Stimulated activated naive CD8-positive, alpha-beta T cell treated with anti-CD3 and anti-CD28 coated beads, Interleukin-15, Interleukin-2, amounts not matched to agents 100 U/mL and 50 U/mL, for 24 hours (primary cell): ENCODE measurements around the gene ADAMTSL1.

Experiments used
- ATAC-seq: fragments of 150-1000 bp; cut with Tn5 transposase; one replicate; pipeline ENCODE4 v1.10.0; 2021
- DNase-seq: peaks from one replicate; pipeline ENCODE4 v3.0.0; 2021

ADAMTSL1 gene

DNA sequence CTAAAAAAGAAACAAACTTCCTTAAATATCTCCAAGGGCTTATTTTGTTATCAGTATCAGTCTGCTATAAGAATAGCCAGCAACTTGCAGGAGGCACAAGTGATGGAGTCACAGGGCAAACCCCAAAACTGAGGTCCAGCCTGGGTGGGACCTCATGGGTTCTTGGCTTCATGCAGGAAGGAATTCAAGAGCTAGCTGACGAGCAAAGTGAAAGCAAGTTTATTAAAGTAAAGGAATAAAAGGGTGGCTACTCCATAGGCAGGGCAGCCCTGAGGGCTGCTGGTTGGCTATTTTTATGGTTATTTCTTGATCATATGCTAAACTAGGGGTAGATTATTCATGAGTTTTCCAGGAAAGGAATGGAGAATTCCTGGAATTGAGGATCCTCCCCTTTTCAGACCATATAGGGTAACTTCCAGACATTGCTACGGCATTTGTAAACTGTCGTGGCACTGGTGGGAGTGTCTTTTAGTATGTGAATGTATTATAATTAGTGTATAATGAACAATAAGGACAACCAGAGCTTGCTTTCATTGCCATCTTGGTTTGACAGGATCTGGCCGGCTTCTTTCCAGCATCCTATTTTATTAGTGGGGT lies 231.9 kb downstream of the ADAMTSL1 start:
- DNase-seq: no peak

DNA sequence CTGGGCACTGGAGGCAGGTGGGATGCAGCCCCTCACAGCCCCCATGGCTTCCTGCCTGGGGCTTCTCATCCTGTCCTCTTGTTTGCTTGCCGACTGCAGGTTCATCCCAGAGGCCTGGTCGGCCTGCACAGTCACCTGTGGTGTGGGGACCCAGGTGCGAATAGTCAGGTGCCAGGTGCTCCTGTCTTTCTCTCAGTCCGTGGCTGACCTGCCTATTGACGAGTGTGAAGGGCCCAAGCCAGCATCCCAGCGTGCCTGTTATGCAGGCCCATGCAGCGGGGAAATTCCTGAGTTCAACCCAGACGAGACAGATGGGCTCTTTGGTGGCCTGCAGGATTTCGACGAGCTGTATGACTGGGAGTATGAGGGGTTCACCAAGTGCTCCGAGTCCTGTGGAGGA lies 232.7 kb downstream of the ADAMTSL1 start:
- no peak for DNase-seq
- no peak for ATAC-seq

More for the DNA sequence above, 231.9 kb downstream of the ADAMTSL1 start:
- ATAC-seq: no peak

DNA sequence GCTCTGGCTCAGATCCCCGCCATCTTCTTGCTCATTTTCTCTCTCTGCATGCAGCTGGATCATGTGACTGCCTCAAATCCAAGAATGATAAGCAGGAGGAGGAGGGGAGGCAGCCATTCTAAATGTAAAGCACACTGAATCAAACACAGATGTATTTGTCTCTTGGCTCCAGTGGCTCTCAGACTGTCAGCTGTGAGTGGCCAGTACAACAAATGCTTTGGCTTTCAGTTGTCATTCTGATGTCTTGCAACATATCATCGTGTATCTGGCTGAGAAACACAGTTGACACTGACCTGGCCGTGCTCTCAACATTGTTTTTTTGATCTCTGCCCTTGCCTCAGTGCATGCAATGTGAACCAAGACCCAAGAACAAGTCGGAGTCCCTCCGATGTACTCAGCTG lies 233.1 kb downstream of the ADAMTSL1 start:
- ATAC-seq: no peak
- no peak for DNase-seq

DNA sequence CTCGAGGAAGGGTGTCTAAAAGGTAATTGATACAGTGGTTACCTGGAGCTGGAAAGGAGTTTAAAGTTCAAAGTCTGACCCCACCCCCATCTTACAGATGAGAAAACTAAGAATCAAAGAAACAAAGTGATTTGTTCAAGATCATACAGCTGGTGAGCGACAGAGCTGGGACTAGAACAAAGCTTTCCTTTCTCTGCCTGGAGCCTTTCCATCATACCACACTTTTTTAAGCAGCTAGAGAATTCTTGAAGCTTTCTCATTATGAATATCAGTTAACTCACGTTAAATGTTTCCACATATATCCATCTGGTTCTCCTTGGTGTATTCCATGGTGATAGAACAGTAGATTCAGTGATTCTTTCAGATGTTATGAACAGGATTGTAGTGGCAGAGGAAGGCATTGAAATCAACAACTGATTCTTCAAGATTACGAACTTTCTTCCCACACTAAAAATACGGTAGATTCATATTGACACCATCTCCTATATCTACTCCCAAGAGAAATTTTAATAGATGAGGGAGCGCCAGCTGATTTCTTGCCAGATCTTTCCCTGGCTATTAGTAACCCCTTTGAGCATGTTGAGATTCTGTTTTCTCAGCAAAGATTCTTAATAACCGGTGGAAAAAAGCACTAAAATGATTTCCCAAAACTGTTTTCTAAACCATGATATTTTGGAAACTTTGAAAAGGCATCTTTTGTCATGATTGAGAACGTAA lies 233.7 kb downstream of the ADAMTSL1 start:
- DNase-seq (no peak), ATAC-seq (no peak)

DNA sequence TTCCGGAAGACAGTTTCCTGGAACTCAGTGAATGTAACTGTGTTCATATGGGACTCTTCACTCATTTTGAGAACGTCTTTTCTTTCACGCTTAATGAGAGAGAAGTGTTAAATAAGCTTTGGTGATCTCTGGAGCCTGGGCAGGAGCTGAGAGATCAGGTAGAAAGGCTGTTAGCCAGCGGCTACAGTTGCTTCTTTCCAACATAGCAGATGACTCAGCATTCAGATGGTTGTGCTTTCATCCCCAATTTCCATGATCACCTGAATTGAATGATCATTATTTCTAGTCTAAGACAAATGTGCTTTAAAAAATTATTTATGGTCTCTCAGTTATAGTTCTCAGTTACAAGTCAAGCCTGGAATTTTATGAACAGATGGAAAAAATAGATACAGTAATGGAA lies 234.5 kb downstream of the ADAMTSL1 start:
- DNase-seq: no peak
- ATAC-seq: no peak

DNA sequence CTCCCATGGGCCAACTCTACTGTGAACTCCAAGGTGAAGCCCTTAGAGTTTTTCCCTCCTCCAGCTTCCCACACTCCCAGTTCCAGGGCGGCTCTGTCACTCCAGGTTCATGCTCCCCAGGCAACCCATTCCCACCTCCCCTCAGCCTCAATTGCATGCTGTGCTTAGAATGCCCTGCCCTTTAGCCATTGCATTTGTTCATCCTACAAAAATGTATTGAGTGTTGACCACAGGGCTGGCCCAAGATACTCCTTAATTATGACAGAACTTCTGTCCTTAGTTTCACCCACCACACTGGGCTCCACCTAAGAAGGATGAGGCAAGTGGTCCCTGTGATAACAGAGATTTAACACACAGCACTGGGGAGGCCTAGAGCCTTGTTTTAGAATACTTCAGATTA lies 236.1 kb downstream of the ADAMTSL1 start:
- no peak for ATAC-seq
- DNase-seq: no peak

DNA sequence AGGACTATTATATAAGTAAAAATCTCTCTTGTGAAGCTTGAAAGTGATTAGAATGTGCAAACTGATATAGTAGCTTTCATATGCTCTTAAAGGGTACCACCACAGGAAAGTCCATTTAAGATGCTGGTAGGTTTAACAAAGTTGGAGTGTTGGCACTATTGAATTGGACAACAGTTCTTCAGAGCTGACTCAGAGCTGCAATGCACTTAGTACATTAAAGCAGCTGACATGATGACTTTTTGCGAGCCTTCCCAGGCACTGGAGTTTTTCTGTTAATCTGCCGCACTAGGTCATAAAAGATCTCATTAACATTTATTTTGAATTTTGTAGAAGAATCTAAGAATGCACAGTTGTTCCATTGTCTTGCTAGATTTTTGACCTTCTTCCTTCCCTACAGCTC lies 243.8 kb downstream of the ADAMTSL1 start:
- ATAC-seq (no peak), DNase-seq (no peak)

DNA sequence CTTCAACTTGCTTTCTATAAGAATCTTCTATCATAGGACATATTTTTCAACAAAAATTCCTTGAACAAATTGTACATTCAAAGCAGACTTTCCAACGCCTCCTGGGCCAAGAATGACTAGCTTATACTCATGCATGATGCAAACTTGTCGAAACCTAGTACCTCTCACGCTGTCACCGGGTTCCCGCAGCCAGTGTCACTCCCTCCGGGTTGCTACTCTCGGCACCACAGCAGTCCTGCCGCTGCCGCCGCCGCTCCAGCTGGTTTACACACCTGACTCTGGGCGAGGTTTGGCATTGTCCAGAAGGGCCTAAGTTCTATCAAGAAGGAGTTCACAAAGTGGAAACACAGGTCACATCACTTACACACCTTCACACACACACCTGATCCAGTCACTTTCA lies 244.4 kb downstream of the ADAMTSL1 start:
- no peak for DNase-seq
- ATAC-seq: no peak

DNA sequence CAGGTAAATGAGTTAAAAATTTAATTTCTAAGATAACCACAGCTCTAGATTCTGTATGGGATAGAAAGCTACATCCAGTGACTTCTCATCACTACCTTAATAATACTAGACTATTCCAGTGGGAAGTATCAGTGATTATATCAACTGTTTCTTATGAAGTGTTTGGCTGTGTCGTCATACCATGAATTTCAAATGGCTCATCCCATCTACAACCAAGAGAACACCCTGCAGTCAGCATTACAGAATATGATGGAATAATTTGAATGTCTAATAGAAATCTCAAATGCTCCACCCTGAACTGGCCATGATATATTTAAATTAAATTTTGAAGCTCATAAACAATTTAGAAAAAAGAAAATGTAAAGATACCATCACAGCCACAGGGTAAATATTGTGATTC lies 245.0 kb downstream of the ADAMTSL1 start:
- DNase-seq (no peak), ATAC-seq (no peak)

DNA sequence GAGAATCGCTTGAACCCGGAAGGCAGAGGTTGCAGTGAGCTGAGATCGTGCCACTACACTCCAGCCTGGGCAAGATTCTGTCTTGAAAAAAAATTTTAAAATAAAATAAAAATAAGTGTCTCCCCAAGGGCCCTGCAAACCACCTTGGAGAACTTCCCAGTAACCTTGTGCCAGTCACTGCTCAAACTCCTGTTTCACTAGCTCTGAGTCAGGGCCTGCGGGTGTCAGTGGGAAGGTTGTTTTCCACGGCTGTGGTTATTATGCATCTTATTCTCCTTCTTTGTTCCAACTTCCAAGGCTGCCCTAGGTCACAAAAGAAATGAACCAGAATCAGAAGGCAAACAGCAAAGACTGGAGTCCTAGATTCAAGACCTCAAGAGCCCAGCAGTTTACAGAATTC lies 246.7 kb downstream of the ADAMTSL1 start:
- ATAC-seq: no peak
- no peak for DNase-seq

DNA sequence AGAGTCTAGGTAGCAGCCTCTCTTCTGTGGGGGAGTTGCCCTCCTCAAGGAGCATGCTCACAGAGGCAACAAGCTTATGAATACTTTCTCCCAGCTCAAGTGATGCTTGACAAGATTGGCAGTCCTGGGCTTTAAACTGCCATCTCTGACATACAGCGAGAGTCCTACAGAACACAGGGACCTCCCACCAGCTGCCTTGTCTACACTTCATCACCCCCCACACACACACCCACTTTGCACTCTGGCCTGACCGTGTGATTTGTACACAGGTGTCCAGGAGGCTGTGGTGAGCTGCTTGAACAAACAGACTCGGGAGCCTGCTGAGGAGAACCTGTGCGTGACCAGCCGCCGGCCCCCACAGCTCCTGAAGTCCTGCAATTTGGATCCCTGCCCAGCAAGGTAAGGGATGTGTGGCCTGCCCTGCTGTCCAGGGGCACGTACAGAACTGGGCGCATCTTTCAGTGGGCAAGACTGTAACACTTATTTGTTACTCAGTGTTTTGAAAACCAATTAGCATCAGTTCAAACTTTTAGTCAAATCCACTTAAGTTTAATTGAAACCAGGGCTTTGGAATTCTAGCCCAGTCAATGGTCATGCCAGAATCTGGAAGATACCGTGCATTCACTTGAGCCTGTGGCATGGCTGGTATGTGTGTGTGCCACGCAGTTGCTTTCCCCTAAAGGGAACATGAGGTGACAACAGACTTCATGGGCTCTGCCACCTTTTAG lies 247.5 kb downstream of the ADAMTSL1 start:
- no peak for ATAC-seq
- DNase-seq: no peak

DNA sequence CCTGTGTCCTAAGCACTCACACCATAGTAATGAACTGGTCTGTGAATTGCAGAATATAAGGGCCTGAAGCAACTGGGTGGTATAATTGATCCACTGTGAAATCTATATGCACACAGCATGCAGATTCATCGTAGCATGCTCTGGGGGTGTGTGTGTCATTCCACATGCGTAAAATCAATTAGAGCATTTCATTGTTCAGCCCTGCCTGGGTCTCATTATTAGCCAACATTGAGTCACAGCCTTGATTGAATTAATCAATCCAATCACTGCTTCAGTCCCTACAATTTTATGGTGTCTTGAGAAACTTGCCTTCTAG lies 248.0 kb downstream of the ADAMTSL1 start:
- no peak for ATAC-seq

DNA sequence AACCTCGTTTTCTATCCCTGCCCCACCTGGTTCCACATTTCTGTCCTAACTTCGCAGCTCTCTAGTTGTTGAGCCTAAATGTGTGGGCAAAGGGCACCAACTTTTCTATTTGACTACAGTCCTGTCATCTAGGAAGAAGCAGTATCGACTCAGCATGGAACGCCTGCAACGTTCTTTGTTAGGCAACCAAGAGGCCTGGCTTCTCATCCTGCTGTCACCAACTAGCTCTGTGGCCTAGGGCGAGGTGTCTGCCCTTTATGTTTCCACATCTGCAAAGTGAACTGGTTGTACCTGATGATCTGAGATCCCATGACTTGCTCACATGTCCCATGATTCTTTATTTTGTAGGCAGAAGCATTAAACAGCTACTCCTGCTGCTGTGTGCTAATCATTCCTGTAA lies 248.9 kb downstream of the ADAMTSL1 start:
- DNase-seq (no peak), ATAC-seq (no peak)

More for the DNA sequence above, 248.0 kb downstream of the ADAMTSL1 start:
- DNase-seq: no peak

DNA sequence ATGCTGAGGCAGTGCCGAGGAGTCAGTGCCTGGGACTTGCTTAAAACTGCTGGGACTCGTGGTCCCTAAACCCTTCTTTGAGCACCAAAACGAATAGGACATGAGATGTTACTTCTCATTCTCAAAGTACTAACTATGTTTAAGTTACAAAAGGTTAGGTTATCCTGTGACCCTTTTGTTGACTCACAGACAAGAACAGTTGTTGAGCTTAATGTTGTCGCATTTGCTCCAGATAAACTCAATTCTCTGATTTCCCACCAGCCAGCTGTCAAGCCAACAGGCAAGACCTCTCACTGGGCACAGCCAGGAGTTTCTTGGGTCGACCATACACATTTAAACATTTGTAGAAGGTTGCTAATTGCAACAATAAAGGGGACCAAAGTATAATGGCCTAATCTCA lies 249.4 kb downstream of the ADAMTSL1 start:
- ATAC-seq (no peak), DNase-seq (no peak)

DNA sequence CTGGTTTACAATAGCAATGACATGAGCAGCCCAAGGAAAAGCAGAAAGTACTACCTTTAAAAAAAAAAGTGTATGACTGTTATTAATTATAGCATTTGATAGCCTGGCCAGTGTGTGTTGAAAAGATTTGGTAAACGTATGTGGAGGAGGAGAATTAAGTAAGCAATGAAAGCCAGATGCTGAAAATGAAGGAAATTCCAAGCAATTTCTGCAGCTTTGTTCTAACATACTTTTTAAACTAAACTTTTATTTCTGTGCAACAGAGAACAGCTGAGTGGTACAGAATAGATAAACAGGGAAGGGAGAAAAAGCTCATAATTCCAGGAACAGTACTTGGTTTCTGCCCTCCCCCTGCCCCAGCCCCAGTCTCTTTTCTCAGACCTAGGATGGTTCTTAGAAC lies 252.6 kb downstream of the ADAMTSL1 start:
- ATAC-seq: no peak

DNA sequence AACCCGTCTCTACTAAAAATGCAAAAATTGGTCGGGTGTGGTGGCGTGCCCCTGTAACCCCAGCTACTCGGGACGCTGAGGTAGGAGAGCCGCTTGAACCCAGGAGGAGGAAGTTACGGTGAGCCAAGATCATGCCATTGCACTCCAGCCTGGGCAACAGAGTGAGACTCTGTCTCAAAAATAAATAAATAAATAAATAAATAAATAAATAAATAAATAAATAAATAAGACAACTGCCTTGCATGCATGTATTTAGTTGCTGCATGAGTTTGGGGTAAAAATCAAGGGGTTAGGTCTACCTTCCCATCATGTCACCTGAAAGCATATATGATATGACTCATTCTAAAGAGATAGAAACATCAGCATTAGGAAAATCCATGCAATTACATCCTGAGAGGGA lies 254.0 kb downstream of the ADAMTSL1 start:
- ATAC-seq: no peak

More for the DNA sequence above, 252.6 kb downstream of the ADAMTSL1 start:
- DNase-seq: no peak

DNA sequence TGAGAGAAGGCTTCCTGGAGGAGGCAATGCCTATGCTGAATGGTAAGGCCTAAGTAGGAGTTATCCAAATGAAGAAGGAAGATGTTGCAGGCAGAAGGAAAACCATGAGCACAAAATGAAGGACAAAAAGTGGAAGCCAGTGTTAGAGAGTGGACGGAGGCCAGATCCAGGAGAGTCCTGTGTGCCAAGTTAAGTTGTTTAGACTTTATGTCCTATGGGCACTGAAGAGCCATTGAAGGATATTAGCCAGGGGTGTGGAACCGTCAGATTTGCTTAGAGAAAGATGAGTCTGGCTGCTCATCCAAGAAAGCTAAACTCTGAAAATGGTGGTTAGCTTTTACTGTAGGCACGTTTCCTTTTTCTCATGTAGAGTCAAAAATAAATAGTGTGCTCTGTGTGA lies 254.7 kb downstream of the ADAMTSL1 start:
- no peak for ATAC-seq
- no peak for DNase-seq

More for the DNA sequence above, 254.0 kb downstream of the ADAMTSL1 start:
- no peak for DNase-seq

DNA sequence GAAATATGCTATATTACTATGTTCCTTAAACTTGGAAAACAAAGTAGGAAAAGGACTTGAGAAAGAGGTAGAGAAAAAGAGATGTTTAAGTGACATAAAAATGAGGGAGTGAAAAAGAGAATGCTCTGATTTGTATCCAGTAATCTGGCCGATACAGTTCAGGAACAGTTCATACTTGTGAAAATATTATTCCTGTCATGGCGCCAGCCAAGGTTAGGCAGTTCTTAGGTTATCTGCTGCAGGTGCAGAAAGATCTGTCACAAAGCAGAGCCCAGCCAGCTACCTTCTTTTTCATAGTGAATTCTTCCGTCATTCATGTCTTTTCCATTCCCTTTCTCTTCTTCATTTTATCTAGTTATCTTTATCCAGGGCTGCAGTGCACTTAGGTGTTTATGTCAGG lies 256.3 kb downstream of the ADAMTSL1 start:
- ATAC-seq (no peak), DNase-seq (no peak)

DNA sequence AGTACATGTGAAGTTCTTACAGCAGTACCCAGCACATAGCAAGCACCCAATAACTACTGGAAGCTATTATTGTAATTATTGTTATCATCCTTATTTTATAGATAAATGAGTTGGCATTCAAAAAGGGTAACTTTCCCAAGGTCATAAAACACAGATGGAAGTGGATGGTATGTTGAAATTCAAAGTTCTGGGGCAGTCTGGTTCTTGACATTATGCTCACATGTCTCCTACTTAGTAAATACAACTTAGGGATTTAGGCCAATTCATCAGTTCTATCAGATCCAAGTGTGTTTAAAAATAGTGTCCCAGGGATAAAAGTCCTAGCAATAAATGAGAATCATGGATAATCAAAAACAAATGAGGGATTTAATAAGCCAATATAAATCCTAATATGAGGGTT lies 265.2 kb downstream of the ADAMTSL1 start:
- DNase-seq (no peak), ATAC-seq (no peak)

DNA sequence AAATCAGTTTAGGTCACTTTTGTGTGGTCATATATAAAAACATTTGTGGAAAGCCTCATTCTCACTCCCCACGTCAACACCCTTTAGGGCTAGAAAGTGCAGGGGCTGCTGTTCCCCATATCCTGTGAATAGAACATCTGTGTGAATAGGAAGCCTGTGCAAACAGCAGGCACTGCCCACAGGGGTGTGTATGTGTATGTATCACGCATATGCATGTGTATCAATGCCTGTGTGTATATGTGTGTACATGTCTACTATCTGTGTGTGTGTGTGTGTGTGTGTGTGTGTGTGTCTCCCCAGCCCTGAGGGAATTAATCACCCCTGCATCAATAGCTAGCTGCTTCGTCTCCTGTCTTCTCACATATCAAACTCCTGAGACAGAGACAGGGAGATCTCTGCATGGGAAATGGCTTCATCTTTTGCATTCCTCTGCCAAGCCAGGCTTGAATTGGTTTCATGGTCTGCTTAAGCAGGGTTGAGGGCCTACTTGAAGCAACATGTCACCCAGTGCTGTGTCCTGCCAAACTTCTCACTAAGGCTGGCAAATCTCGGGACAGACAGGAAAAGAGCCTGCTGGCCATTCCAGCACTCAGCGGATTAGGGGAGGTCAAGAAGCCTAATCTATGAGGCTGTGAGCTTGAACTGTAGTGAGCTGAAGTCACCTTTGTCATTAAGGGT lies 265.8 kb downstream of the ADAMTSL1 start:
- ATAC-seq (no peak), DNase-seq (no peak)

DNA sequence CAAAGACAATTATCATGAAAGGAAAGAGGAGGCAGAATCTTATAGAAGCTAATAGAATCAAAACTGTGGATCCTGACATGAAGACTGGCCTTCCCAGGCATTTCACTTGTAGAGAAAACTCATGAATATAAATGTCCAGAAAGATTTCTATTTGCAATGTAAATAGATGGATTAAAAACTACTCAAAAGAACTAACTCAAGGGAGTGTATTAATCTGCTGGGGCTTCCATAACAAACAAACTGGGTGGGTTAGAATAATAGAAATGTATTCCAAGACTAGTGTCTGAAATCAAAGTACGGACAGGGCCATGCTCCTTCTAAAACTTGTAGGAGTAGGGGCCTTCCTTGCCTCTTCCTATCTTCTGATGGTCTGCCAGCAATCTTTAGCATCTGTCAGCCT lies 267.4 kb downstream of the ADAMTSL1 start:
- ATAC-seq: no peak

DNA sequence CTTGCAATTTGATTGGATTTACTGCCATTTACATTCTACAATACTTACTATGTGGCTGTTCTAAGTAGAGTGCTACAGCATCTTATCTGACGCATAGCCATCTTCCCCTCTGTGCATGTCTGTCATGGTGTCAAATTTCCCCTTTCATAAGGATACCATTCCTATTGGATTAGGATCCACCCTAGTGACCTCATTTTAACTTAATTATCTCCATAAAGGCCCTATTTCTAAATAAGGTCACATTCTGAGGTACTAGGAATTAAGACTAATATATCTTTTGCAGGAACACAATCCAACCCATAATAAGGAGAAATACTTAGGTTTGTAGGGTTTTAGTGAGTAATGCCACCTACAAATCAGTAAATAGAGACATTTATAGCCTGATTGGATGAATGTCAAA lies 268.0 kb downstream of the ADAMTSL1 start:
- DNase-seq: no peak
- ATAC-seq: no peak

More for the DNA sequence above, 267.4 kb downstream of the ADAMTSL1 start:
- DNase-seq: no peak

DNA sequence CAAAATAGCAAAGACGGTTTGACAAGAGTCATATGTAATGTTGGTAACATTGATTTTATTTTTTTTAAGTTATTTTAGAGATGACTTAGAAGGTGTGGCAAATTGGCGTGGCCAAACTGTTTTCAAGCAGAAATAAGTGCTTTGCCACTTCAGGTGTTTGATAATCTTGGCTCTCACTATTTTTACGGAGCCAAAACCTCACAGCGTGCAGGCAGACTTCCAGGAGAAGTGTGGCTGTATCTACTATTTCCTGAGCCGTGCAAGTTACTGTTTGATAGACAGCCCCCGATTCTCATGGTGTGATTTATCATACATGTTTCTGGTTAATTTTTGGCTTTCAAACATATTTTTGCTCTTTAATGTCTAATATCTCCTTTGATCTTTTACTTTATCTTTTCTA lies 269.5 kb downstream of the ADAMTSL1 start:
- ATAC-seq (no peak), DNase-seq (no peak)
